Neural progenitor cell (in vitro differentiated cells): Measurements from ENCODE around the gene PRODH.

Experiments
- CTCF ChIP-seq: fragments of 200-600 bp; sonication (generic); IDR thresholded peaks from 2 replicates; pipeline ENCODE4 v1.5.1; 2017; ENCODE audit warnings: antibody characterized with exemption, mild to moderate bottlenecking
- EZH2phosphoT487 ChIP-seq: fragments of 200-600 bp; sonication (generic); IDR thresholded peaks from 2 replicates; pipeline ENCODE4 v1.6.1; 2017; ENCODE audit warnings: antibody characterized with exemption

DNA sequence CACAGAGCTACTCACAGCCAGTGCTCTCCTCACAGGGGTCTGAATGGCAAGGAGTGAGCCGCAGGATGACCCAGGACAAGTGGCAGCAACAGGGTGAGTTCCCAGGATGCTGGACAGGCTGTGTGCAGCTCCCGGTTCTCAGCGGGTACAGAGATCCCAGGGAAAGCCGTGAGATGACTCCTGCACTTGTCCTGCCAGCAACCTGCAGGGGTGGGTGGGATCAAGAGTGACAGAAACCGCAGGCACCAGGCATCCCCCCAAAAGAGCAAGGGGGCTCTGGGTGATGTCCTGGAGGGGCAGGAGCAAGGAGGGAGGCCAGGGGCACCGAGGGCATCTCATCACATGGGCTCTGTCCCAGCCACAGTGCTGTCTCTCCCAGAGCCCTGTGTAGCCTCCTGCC lies 15.9 kb upstream of the PRODH start:
- TF ChIP-seq CTCF (no peak), EZH2phosphoT487 (no peak)
